SKM-1 treated with dmso at 0.1 percent for 144 hours (cell line): ENCODE data around the gene BRMS1.

Experiments
- DNase-seq: peaks from one replicate; lab custom pipeline; 2025; ENCODE audit not compliant: unreplicated experiment; lab: John Stamatoyannopoulos, UW

Gene BRMS1

GRCh38 chr11:66287889-66288670, 56.8 kb downstream of the BRMS1 start:
- DNase-seq = no peak
